ENCODE data around the gene ERC1.
"Not testable (repeated sequence)": the region's sequence is repeated elsewhere in the genome, so short reads cannot be mapped to it uniquely, and the experiment has no call there.

Gene ERC1

DNA sequence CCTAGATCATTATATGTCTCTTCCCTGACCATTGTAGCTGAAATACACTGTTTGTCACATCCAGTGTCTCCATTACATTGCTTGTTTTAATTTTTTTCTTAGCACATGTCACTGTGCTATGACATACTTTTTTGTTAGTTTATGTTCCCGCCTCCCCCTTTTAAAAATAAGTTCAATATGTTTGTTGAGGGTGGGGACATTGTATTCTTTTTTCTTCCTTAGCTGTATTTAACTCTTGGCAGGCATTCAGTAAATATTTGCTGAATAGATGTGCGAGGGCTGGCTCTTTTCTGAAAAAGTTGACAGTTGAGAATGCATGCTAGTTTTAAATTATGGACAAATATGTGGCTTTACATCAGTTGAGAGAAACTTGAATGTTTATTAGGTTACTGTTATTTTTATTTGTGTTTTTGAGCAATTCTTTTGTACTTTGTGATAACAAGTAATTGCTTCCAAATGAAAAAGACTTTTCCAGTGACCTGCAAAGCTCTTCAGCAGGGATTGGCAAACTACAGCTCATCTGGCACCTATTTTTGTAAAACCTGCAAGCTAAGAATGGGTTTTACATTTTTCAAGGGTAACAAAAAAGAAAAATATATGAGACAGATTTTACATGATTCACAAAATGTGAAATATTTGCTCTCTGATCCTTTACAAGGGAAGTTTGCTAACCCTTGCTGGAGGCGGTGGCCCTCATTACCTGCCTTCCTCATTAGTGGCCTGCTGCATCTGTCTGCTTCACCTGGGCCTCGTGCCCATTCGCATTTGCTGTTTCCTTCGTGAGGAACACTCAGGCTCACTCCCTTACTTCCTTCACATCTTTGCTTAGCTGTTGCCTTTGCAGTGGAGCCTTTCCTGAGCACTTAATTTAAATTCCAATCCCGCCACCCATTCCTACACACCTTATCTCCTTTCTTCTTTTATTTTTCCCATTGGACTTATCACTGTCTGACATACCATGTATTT, 229.4 kb downstream of the ERC1 start:
- peaks cover 3% of the 10 kb centered on the region for H3K4me1 ChIP-seq (ENCODE audit: control insufficient read depth, insufficient read depth, low read length)
- no peak overlapping the region for H3K4me3 ChIP-seq (ENCODE audit: low read depth, low read length)
- H3K27me3 ChIP-seq (ENCODE audit: control insufficient read depth, insufficient read depth, low read length), result no peaks in the 10 kb centered on the region
- no peaks in the 10 kb centered on the region for H3K36me3 ChIP-seq (ENCODE audit: control insufficient read depth, insufficient read depth, low read length)
- no peaks in the 10 kb centered on the region for H3K9me3 ChIP-seq (ENCODE audit: control insufficient read depth, insufficient read depth, low read length)
- no peak overlapping the region for H3K9ac ChIP-seq (ENCODE audit: low read depth, low read length)

DNA sequence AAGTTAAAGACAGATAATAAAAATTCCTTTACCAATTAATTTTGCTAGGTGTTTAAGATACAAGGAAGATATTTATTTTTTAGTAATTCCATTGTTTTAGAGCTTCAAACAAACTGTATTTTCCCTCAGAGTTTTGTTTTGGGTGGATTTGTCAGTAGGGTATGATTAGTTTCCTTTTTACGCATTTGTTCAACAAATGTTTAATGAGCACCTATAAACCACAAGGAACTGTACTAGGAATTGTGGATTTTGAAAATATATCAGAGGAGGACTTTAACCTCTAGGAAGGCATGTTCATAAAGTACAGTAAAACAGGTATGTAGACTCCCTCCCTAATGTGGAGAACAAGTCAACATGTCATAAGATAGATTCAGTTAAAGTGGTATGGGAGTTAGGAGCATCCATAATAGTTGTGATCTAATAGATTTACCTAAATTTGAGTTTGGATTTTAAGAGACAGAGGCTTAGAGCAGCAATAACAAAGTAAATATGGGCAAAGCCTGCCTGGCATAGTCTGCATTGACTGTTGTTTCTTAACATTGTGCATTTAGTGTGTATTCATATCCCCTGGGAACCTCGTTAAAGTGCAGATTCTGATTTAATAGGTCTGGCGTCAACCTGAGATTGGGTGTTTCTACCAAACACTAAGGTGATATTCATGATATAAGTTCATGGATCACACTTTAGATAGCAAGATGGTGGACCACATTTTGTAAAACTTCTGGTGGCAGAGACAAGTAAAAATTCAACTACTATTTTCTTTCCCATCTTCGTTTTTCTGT, 232.0 kb downstream of the ERC1 start:
- no peak overlapping the region for H3K9ac ChIP-seq (ENCODE audit: low read depth, low read length)
- H3K27me3 ChIP-seq (ENCODE audit: control insufficient read depth, insufficient read depth, low read length), result no peaks in the 10 kb centered on the region
- H3K4me1 ChIP-seq (ENCODE audit: control insufficient read depth, insufficient read depth, low read length), result no peaks in the 10 kb centered on the region
- no peak overlapping the region for H3K4me3 ChIP-seq (ENCODE audit: low read depth, low read length)
- no peaks in the 10 kb centered on the region for H3K36me3 ChIP-seq (ENCODE audit: control insufficient read depth, insufficient read depth, low read length)
- no peaks in the 10 kb centered on the region for H3K9me3 ChIP-seq (ENCODE audit: control insufficient read depth, insufficient read depth, low read length)

DNA sequence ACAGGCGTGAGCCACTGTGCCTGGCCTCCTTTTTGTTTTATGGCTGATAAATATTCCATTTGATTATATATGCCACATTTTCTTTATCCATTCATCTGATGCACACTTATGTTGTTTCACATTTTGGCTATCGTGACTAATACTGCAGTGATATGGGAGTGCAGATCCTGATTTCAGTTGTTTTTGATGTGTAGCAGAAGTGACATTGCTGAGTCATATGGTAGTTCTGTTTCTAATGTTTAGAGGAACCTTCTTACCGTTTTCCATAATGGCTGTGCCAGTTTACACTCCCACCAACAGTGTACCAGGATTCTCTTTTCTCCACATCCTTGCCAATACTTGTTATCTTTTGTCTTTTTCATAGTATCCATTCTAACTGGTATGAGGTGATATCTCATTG, 235.9 kb downstream of the ERC1 start:
- H3K9ac ChIP-seq (ENCODE audit: low read depth, low read length), result no peak overlapping the region
- H3K4me3 ChIP-seq (ENCODE audit: low read depth, low read length), result no peak overlapping the region
- no peaks in the 10 kb centered on the region for H3K4me1 ChIP-seq (ENCODE audit: control insufficient read depth, insufficient read depth, low read length)
- no peaks in the 10 kb centered on the region for H3K36me3 ChIP-seq (ENCODE audit: control insufficient read depth, insufficient read depth, low read length)
- no peaks in the 10 kb centered on the region for H3K9me3 ChIP-seq (ENCODE audit: control insufficient read depth, insufficient read depth, low read length)
- no peaks in the 10 kb centered on the region for H3K27me3 ChIP-seq (ENCODE audit: control insufficient read depth, insufficient read depth, low read length)

DNA sequence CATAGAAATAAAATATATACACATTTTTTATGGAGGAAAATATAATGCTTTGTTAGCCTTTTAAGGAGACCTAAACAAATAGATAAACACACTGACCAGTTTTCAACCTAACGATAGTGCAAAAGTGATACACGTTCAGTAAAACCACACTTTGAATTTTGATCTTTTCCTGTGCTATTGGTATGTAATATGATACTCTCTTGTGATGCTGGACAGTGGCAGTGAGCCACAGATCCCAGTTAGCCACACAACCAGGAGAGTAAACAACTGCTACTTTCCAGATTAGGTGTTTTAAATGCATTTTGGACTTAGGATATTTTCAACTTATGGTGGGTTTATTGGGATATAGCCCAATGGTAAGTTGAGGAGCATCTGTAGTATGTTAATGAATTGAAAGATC, 243.1 kb downstream of the ERC1 start:
- H3K9ac ChIP-seq (ENCODE audit: low read depth, low read length), result no peak overlapping the region
- H3K4me3 ChIP-seq (ENCODE audit: low read depth, low read length), result no peak overlapping the region
- H3K27me3 ChIP-seq (ENCODE audit: control insufficient read depth, insufficient read depth, low read length), result no peaks in the 10 kb centered on the region
- no peaks in the 10 kb centered on the region for H3K4me1 ChIP-seq (ENCODE audit: control insufficient read depth, insufficient read depth, low read length)
- no peaks in the 10 kb centered on the region for H3K36me3 ChIP-seq (ENCODE audit: control insufficient read depth, insufficient read depth, low read length)
- H3K9me3 ChIP-seq (ENCODE audit: control insufficient read depth, insufficient read depth, low read length), result no peaks in the 10 kb centered on the region

DNA sequence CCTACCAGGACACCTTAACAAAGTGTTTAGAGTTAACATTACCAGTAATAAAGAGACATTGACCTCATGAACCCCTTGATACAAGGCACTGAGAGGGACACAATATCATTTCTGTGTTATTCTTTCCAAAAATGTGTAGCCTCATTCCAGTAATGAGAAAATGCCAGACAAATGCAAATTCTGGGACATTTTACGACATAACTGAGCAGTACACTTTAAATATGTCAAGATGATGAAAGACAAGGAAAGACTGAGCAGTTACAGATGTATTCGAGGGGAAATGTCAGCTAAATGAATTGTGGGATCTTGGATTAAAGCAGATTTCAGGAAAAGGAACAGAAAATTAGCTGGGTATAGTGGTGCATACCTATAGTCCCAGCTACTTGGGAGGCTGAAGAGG, 255.6 kb downstream of the ERC1 start:
- Histone ChIP-seq H3K4me1 (ENCODE audit: control insufficient read depth, insufficient read depth, low read length) (peaks cover 8% of the 10 kb centered on the region), H3K4me3 (ENCODE audit: low read depth, low read length) (no peak overlapping the region), H3K9ac (ENCODE audit: low read depth, low read length) (no peak overlapping the region), H3K9me3 (ENCODE audit: control insufficient read depth, insufficient read depth, low read length) (no peaks in the 10 kb centered on the region), H3K36me3 (ENCODE audit: control insufficient read depth, insufficient read depth, low read length) (no peaks in the 10 kb centered on the region), H3K27me3 (ENCODE audit: control insufficient read depth, insufficient read depth, low read length) (no peaks in the 10 kb centered on the region)

DNA sequence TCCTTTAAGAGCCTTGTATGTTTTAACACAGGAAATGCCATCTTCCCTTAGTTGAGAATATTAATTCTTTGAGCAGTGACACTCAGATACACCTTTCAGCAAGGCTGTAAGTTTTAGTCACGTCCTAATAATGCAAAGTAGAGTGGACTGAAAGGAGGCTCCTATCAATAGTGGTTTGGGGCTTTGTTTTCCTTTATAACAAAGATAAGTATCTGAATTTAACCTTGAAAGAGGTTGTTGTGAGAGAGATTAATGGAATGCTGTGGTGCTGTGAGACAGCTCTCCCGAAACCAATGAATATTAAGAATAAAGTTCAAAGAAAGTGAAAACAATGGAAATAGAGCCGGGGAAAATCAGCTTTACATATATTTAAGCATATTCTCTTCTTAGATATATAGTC, 259.6 kb downstream of the ERC1 start:
- no peak overlapping the region for H3K9ac ChIP-seq (ENCODE audit: low read depth, low read length)
- no peaks in the 10 kb centered on the region for H3K9me3 ChIP-seq (ENCODE audit: control insufficient read depth, insufficient read depth, low read length)
- no peaks in the 10 kb centered on the region for H3K27me3 ChIP-seq (ENCODE audit: control insufficient read depth, insufficient read depth, low read length)
- no peak overlapping the region for H3K4me3 ChIP-seq (ENCODE audit: low read depth, low read length)
- peaks cover 5% of the 10 kb centered on the region for H3K4me1 ChIP-seq (ENCODE audit: control insufficient read depth, insufficient read depth, low read length)
- H3K36me3 ChIP-seq (ENCODE audit: control insufficient read depth, insufficient read depth, low read length), result no peaks in the 10 kb centered on the region

GRCh38 chr12:1252758-1253157, 261.7 kb downstream of the ERC1 start:
- Histone ChIP-seq H3K9ac (ENCODE audit: low read depth, low read length) (no peak overlapping the region), H3K4me3 (ENCODE audit: low read depth, low read length) (no peak overlapping the region)

DNA sequence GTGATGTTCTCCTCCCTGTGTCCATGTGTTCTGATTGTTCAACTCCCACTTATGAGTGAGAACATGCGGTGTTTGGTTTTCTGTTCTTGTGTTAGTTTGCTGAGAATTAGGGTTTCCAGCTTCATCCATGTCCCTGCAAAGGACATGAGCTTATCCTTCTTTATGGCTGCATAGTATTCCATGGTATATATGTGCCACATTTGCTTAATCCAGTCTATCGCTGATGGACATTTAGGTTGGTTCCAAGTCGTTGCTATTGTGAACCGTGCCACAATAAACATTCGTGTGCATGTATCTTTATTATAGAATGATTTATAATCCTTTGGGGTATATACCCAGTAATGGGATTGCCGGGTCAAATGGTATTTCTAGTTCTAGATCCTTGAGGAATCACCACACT, 264.1 kb downstream of the ERC1 start:
- H3K36me3 ChIP-seq (ENCODE audit: control insufficient read depth, insufficient read depth, low read length); H3K9ac ChIP-seq (ENCODE audit: low read depth, low read length); H3K4me1 ChIP-seq (ENCODE audit: control insufficient read depth, insufficient read depth, low read length); H3K4me3 ChIP-seq (ENCODE audit: low read depth, low read length); H3K27me3 ChIP-seq (ENCODE audit: control insufficient read depth, insufficient read depth, low read length); H3K9me3 ChIP-seq (ENCODE audit: control insufficient read depth, insufficient read depth, low read length): not testable (repeated sequence)

More at GRCh38 chr12:1252758-1253157, 261.7 kb downstream of the ERC1 start:
- peaks cover 5% of the 10 kb centered on the region for H3K4me1 ChIP-seq (ENCODE audit: control insufficient read depth, insufficient read depth, low read length)
- H3K36me3 ChIP-seq (ENCODE audit: control insufficient read depth, insufficient read depth, low read length), result no peaks in the 10 kb centered on the region
- no peaks in the 10 kb centered on the region for H3K9me3 ChIP-seq (ENCODE audit: control insufficient read depth, insufficient read depth, low read length)
- H3K27me3 ChIP-seq (ENCODE audit: control insufficient read depth, insufficient read depth, low read length), result no peaks in the 10 kb centered on the region

GRCh38 chr12:1255854-1256253, 264.8 kb downstream of the ERC1 start:
- not testable (repeated sequence) for H3K4me3 ChIP-seq (ENCODE audit: low read depth, low read length); H3K27me3 ChIP-seq (ENCODE audit: control insufficient read depth, insufficient read depth, low read length); H3K36me3 ChIP-seq (ENCODE audit: control insufficient read depth, insufficient read depth, low read length); H3K9ac ChIP-seq (ENCODE audit: low read depth, low read length); H3K9me3 ChIP-seq (ENCODE audit: control insufficient read depth, insufficient read depth, low read length); H3K4me1 ChIP-seq (ENCODE audit: control insufficient read depth, insufficient read depth, low read length)

- Histone ChIP-seq H3K4me1 (ENCODE audit: control insufficient read depth, insufficient read depth, low read length) (no peaks in the 10 kb centered on the region), H3K9ac (ENCODE audit: low read depth, low read length) (no peak overlapping the region), H3K4me3 (ENCODE audit: low read depth, low read length) (no peak overlapping the region), H3K27me3 (ENCODE audit: control insufficient read depth, insufficient read depth, low read length) (no peaks in the 10 kb centered on the region), H3K9me3 (ENCODE audit: control insufficient read depth, insufficient read depth, low read length) (no peaks in the 10 kb centered on the region), H3K36me3 (ENCODE audit: control insufficient read depth, insufficient read depth, low read length) (no peaks in the 10 kb centered on the region)
These were observed 265.3 kb downstream of the ERC1 start for GRCh38 chr12:1256285-1256684.

DNA sequence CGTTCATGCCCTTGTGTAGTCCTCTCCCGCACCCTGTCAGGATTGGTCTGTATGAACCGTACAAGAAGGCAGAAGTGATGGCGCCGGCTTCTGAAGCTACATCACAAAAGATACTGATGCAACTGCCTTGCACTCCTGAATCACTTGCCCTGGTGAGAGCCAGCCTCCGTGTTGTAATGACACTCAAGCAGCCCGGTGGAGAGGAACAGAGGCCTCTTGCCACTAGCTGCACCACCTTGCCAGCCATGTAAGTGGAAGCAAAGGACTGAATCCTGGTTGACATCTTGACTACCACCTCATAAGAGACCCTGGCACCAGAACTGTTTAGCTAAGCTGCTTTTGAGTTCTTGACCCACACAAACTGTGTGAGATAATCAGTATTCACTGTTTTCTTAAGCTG, 266.0 kb downstream of the ERC1 start:
- no peaks in the 10 kb centered on the region for H3K4me1 ChIP-seq (ENCODE audit: control insufficient read depth, insufficient read depth, low read length)
- no peak overlapping the region for H3K4me3 ChIP-seq (ENCODE audit: low read depth, low read length)
- no peaks in the 10 kb centered on the region for H3K9me3 ChIP-seq (ENCODE audit: control insufficient read depth, insufficient read depth, low read length)
- no peak overlapping the region for H3K9ac ChIP-seq (ENCODE audit: low read depth, low read length)
- no peaks in the 10 kb centered on the region for H3K27me3 ChIP-seq (ENCODE audit: control insufficient read depth, insufficient read depth, low read length)
- no peaks in the 10 kb centered on the region for H3K36me3 ChIP-seq (ENCODE audit: control insufficient read depth, insufficient read depth, low read length)

- Histone ChIP-seq H3K4me1 (ENCODE audit: control insufficient read depth, insufficient read depth, low read length) (no peaks in the 10 kb centered on the region), H3K4me3 (ENCODE audit: low read depth, low read length) (no peak overlapping the region), H3K27me3 (ENCODE audit: control insufficient read depth, insufficient read depth, low read length) (no peaks in the 10 kb centered on the region), H3K9ac (ENCODE audit: low read depth, low read length) (no peak overlapping the region), H3K9me3 (ENCODE audit: control insufficient read depth, insufficient read depth, low read length) (no peaks in the 10 kb centered on the region), H3K36me3 (ENCODE audit: control insufficient read depth, insufficient read depth, low read length) (peaks cover 5% of the 10 kb centered on the region)
These were observed 271.0 kb downstream of the ERC1 start for GRCh38 chr12:1262011-1262410.

Data from iPS-15b (cell line).